ENCODE measurements around the gene MAP4K2. TPM values are rescaled to one million over a fixed set of nuclear protein-coding genes. Genes with fewer than 3 reads are reported as not detected.

The MAP4K2 gene
- total RNA-seq, 4 donors from 2014 or later: 3.3 to 34.7 (median 20.3) TPM

DNA sequence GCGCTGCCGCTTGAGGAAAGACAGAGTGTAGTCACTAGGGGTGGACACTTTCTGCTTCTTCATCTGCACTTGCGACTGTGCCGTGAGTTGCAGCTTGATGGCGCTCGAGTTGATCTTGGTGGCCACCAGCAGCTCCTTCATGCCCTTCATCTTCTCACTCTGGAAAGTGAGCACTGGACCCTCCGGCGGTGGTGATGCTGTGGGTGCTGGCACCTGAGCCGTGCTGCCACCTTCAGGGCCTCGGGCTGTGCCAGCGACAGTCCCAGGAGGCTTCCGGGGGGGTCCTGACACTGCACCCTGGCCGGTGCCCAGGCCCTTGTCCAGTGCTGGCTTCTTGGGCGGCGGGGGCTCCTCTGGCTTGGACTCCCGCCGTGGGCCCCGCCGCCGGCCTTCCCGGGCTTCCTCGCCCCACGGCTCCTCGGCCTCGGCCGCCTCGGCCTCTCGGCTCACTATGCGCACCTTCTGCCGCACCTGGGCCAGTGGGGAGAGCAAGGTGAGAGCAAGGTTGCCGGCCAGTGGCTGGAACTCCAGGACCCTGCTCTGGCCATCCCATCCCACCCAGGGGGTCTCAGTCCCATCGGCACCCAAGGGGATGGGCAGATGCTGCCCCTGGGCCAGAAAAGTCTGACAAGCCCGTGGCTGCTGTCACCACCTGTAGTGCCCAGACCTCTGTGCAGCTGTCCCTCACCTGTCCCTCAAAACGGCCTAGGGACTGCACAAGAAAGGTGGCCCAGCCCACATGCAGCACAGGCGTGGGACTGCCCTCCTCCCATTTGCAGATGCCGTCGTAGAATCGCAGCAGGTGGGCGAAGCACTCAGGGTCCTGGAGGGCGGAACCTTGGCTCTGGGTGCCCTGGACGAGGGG, 1.6 kb upstream of the MAP4K2 start:
- no peak for DNase-seq
- no peak for TF ChIP-seq POLR2A (IDR thresholded peaks at IDR 0.05)
- TF ChIP-seq, protein P1, sequence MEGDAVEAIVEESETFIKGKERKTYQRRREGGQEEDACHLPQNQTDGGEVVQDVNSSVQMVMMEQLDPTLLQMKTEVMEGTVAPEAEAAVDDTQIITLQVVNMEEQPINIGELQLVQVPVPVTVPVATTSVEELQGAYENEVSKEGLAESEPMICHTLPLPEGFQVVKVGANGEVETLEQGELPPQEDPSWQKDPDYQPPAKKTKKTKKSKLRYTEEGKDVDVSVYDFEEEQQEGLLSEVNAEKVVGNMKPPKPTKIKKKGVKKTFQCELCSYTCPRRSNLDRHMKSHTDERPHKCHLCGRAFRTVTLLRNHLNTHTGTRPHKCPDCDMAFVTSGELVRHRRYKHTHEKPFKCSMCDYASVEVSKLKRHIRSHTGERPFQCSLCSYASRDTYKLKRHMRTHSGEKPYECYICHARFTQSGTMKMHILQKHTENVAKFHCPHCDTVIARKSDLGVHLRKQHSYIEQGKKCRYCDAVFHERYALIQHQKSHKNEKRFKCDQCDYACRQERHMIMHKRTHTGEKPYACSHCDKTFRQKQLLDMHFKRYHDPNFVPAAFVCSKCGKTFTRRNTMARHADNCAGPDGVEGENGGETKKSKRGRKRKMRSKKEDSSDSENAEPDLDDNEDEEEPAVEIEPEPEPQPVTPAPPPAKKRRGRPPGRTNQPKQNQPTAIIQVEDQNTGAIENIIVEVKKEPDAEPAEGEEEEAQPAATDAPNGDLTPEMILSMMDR (IDR thresholded peaks at IDR 0.05): no peak
- Histone ChIP-seq H3K27me3 (no peaks in the 10 kb centered on the region), H3K4me1 (peaks cover 3 to 34% (median 20%) of the 10 kb centered on the region in 4 donors), H3K4me3 (no peak overlapping the region), H3K9me3 (no peaks in the 10 kb centered on the region), H3K36me3 (peaks cover 0 to 33% (median 0%) of the 10 kb centered on the region in 3 donors), H3K27ac (peak overlapping the region in 1 of 4 donors; percentile 79)

DNA sequence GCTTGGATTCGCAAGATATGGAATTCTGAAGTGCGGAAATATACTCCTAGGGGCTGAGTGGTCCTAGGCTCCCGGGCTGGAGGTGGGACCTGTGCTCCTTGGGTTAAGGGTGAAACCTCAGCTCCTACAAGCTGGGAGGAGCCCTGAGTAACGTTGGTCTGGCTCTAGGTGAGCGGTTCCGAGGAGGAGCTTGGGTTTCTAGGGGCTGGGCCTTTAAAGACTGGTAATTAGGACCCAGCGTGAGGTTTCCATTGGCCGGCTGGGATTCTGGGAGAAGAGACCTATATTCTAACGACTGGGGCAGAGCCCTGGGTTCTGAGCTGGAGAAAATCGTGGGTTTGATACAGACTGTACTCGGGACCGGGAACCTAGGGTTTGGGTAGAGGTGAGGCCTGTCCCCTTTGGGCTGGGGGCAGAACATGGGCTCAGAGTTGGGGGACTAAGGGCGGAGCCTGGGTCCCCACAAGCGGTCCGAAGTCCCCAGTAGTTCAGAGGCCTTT, 882 bp upstream of the MAP4K2 start:
- peak overlapping the region; percentile 68 to 87 (median 82) for H3K4me3 ChIP-seq
- no peak for DNase-seq
- no peaks in the 10 kb centered on the region for H3K27me3 ChIP-seq
- H3K9me3 ChIP-seq: no peaks in the 10 kb centered on the region
- H3K4me1 ChIP-seq: peaks cover 0 to 29% (median 15%) of the 10 kb centered on the region in 4 donors
- H3K27ac ChIP-seq: peak overlapping the region; percentile 54 to 96 (median 84)
- TF ChIP-seq, protein P1 (IDR thresholded peaks at IDR 0.05): no peak
- TF ChIP-seq POLR2A (IDR thresholded peaks at IDR 0.05): no peak
- H3K36me3 ChIP-seq: peaks cover 0 to 33% (median 0%) of the 10 kb centered on the region in 3 donors

DNA sequence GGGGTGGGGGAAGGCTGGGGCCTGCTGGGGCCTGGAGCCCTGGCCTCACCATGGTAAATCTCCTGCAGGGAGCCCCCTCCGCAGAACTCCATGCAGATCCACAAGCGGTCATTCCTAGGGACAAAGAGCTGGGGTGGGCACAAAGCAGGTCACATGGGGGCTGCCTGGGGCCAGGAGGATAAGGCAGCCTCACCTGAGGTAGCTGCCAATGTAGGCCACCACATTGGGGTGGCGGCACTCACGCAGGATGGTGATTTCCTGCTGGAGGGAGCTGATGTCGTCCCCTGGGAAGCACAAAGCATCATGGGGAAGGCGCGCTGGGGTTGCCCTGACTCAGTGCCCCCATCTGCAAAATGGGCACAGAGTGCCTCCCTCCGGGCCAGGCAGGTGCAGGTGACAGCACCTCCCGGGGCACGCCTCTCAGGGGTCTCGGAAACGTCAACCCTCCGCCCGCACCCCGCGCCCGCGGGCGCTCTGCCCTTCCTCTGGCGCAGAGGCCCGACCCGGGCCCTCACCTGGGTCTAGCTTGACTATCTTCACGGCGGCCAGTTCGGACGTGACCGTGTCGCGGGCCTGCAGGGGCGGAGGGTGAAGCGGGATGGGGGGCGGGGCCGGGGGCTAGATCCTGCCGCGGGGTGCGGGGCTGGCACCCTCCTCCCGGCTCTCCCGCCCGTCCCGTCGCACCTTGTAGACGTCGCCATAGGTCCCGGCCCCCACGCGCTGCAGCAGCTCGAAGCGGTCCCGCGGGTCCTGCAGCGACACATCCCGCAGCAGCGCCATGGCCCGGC, 450 bp downstream of the MAP4K2 start:
- peak in 2 of 3 donors; percentile 72 for DNase-seq

DNA sequence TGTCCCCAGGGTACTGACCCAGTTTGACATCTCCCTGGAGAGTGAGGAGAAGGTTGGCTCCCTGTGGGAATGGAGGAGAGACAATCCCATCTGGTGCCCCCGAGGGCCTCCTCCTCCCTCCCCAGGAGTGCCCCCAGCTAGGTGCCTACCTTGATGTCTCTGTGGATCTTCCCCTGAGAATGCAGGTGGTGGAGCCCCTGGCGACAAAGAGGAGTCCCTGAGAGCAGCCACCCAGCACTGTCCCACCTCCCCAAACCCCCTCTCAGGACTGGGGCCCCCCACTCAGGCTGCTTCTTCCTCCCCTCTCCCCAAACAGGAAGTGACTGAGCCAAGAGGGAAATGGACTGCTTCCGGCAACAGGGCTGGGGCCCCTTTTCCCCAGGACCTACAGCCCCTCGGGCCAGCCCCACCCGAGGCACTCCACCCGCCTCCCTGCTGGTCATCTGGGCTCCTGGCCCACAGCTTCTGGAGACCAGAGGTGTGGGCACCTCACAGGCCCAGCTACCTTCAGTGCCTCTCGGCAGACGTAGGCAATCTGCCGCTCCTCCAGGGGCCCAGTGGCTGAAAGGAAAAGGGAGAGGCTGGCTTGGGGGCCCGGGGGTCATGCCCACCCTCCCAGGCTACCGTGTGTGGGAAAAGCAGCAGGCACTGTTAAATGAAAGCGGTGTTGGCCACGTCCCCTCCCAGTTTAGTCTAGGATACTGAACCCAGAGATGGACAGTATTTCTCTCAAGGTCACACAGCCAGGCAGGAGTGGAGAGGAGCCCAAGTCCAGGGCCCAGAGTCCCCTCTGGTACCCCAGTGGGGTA, 1.2 kb downstream of the MAP4K2 start:
- Histone ChIP-seq H3K4me1 (peaks cover 0 to 29% (median 20%) of the 10 kb centered on the region in 4 donors), H3K27ac (peak overlapping the region; percentile 60 to 96 (median 74)), H3K36me3 (peaks cover 0 to 29% (median 0%) of the 10 kb centered on the region in 3 donors), H3K9me3 (no peaks in the 10 kb centered on the region), H3K27me3 (no peaks in the 10 kb centered on the region), H3K4me3 (peak overlapping the region; percentile 68 to 87 (median 82))
- DNase-seq: no peak
- TF ChIP-seq POLR2A (IDR thresholded peaks at IDR 0.05): no peak
- TF ChIP-seq, protein P1 (IDR thresholded peaks at IDR 0.05): no peak

More for the DNA sequence above, 450 bp downstream of the MAP4K2 start:
- H3K27me3 ChIP-seq: no peaks in the 10 kb centered on the region
- peaks cover 0 to 32% (median 0%) of the 10 kb centered on the region in 3 donors for H3K36me3 ChIP-seq
- no peaks in the 10 kb centered on the region for H3K9me3 ChIP-seq
- peak overlapping the region; percentile 68 to 87 (median 82) for H3K4me3 ChIP-seq
- H3K4me1 ChIP-seq: peaks cover 0 to 29% (median 20%) of the 10 kb centered on the region in 4 donors
- peak overlapping the region; percentile 60 to 96 (median 74) for H3K27ac ChIP-seq
- TF ChIP-seq, protein P1 (IDR thresholded peaks at IDR 0.05): no peak
- TF ChIP-seq POLR2A (IDR thresholded peaks at IDR 0.05): no peak

DNA sequence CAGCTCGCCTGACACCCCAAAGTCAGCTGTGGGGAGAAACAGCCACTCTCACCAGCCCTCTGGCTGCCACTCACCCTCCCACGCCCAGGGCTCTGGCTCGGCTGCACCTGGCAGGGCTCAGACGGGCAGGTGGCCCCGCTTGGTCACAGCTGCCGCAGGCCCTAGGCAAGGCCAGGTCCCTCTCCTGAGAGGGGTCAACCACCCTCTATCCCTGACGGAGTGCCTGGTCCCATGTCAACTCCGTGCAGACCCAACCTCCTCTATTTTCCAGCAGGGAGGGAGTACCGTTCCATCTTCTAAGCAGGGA, 1.9 kb downstream of the MAP4K2 start:
- no peaks in the 10 kb centered on the region for H3K27me3 ChIP-seq
- H3K27ac ChIP-seq: peak overlapping the region in 3 of 4 donors; percentile 60 to 96 (median 79)
- H3K9me3 ChIP-seq: no peaks in the 10 kb centered on the region
- H3K4me3 ChIP-seq: peak overlapping the region in 1 of 4 donors; percentile 85
- DNase-seq: peak in 1 of 3 donors; percentile 47
- H3K36me3 ChIP-seq: peaks cover 0 to 29% (median 0%) of the 10 kb centered on the region in 3 donors
- H3K4me1 ChIP-seq: peaks cover 0 to 29% (median 20%) of the 10 kb centered on the region in 4 donors
- no peak for TF ChIP-seq POLR2A (IDR thresholded peaks at IDR 0.05)
- TF ChIP-seq, protein P1 (IDR thresholded peaks at IDR 0.05): no peak
